GM12878 (cell line): Measurements from ENCODE around the gene MFAP4. TPM values are rescaled to one million over a fixed set of nuclear protein-coding genes. Genes with fewer than 3 reads are reported as not detected.
"Not testable (repeated sequence)": the region's sequence is repeated elsewhere in the genome, so short reads cannot be mapped to it uniquely, and the experiment has no call there.

Experiments
- ATAC-seq: fragments of 200-7000 bp; cut with Tn5 transposase; 3 replicates; pipeline ENCODE4 v1.9.1; 2020; ENCODE audit warnings: mild to moderate bottlenecking, moderate library complexity
- BruUV-seq: library from RNA; stranded (reverse); fragments of 400-500 nt; replicated peaks from 2 replicates; lab custom pipeline; 2021; lab: Mats Ljungman, UMichigan
- CTCF ChIA-PET: fragments of 300-600 bp; sonication (Branson Sonifier 250); formaldehyde crosslinking; extraction: SDS; loops from one replicate; lab custom pipeline; 2021; ENCODE audit warnings: inconsistent platforms; lab: Yijun Ruan, JAX
- POLR2A ChIA-PET: fragments of 350-600 bp; formaldehyde crosslinking; extraction: SDS; loops from one replicate; lab custom pipeline; 2021; ENCODE audit warnings: inconsistent platforms; lab: Charles Lee
- RAD21 ChIA-PET: fragments of 300-600 bp; sonication (Branson Sonifier 250); formaldehyde crosslinking; loops from one replicate; lab custom pipeline; 2023; ENCODE audit warnings: antibody characterized with exemption; ENCODE audit not compliant: unreplicated experiment; lab: Charles Lee
- SMC1A ChIA-PET: fragments of 300-600 bp; sonication (Branson Sonifier 250); formaldehyde crosslinking; loops from one replicate; lab custom pipeline; 2023; ENCODE audit not compliant: unreplicated experiment, uncharacterized antibody; lab: Charles Lee
- DNase-seq: peaks from one replicate; pipeline ENCODE4 v3.0.0-alpha.2; 2011; ENCODE audit warnings: low read depth, low spot score
- FAIRE-seq: peaks from 3 replicates; lab custom pipeline; 2011; peaks lifted over from hg19 to GRCh38; lab: Jason Lieb, UNC
- H2AFZ ChIP-seq: 2 replicates; pipeline ENCODE4 v1.6.0; 2011; ENCODE audit warnings: low read depth, low read length, control low read depth; ENCODE audit not compliant: control insufficient read depth
- H3K27ac ChIP-seq: 2 replicates; pipeline ENCODE4 v1.5.1; 2011; ENCODE audit warnings: control low read depth; ENCODE audit not compliant: control insufficient read depth, insufficient read depth
- H3K27me3 ChIP-seq, 2 experiments: replicated peaks in 1 of 2; 2 replicates each; pipeline versions ENCODE4 v1.6.0 to v1.6.1; 2011; ENCODE audit warnings: low read length in 1 of 2; ENCODE audit not compliant: control insufficient read depth in 2 of 2, insufficient read depth in 2 of 2
- H3K36me3 ChIP-seq, 2 experiments: 2 replicates each; pipeline ENCODE4 v1.5.1; 2011; ENCODE audit warnings: low read length in 1 of 2; ENCODE audit not compliant: control insufficient read depth in 2 of 2, insufficient read depth in 2 of 2
- H3K4me1 ChIP-seq: 2 replicates; pipeline ENCODE4 v1.6.1; 2011; ENCODE audit warnings: mild to moderate bottlenecking, low read length, moderate library complexity, mixed read lengths; ENCODE audit not compliant: control insufficient read depth, insufficient read depth
- H3K4me2 ChIP-seq: 2 replicates; pipeline ENCODE4 v1.6.0; 2011; ENCODE audit warnings: control low read depth; ENCODE audit not compliant: control insufficient read depth, insufficient read depth
- H3K4me3 ChIP-seq: fragments of 200-600 bp; sonication (generic); 2 replicates; pipeline ENCODE4 v1.5.1; 2016
- H3K79me2 ChIP-seq: 2 replicates; pipeline ENCODE4 v1.6.0; 2011; ENCODE audit warnings: low read length; ENCODE audit not compliant: control insufficient read depth, insufficient read depth
- H3K9ac ChIP-seq: 2 replicates; pipeline ENCODE4 v1.8.0; 2011; ENCODE audit warnings: low read length, control low read depth, mixed read lengths; ENCODE audit not compliant: control insufficient read depth, insufficient read depth
- H3K9me3 ChIP-seq: replicated peaks from 3 replicates; pipeline ENCODE4 v1.5.1; 2011; ENCODE audit warnings: mild to moderate bottlenecking, low read length; ENCODE audit not compliant: control insufficient read depth, insufficient read depth
- H4K20me1 ChIP-seq: 2 replicates; pipeline ENCODE4 v1.6.0; 2011; ENCODE audit not compliant: control insufficient read depth, insufficient read depth
- MTA2 ChIP-seq: fragments of 450-650 bp; IDR thresholded peaks from 2 replicates; pipeline ENCODE4 v1.6.1; 2016; ENCODE audit warnings: low read depth, mild to moderate bottlenecking, moderate library complexity
- WGBS: methylation state at CpG from one replicate; pipeline ENCODE4 v1.1.6; 2016; ENCODE audit warnings: low lambda C conversion rate; ENCODE audit not compliant: insufficient replicate concordance, insufficient coverage; ENCODE audit errors: missing lambda C conversion rate; 5-methylcytosine and 5-hydroxymethylcytosine counted together
- in situ Hi-C: fragments of 300-500 bp; cut with MboI; formaldehyde crosslinking; loops from 9 replicates; pipeline ENCODE4 v1.14.3; 2018; ENCODE audit warnings: mixed read lengths
- intact Hi-C: fragments of 100-400 bp; cut with micrococcal nuclease; formaldehyde crosslinking; loops from one replicate; pipeline ENCODE4 v1.14.2; 2022; ENCODE audit not compliant: unreplicated experiment
- polyA plus RNA-seq, 11 experiments: library from polyadenylated mRNA; depleted of rRNA in 4 of 11; unstranded in 6 of 11; stranded (reverse) in 5 of 11; fragments of >200 nt; fragmentation: Nextera tagmentation in 4 of 11; fragmentation: Illumina TruSeq in 1 of 11; extraction: Ambion mirVana in 4 of 11; extraction: Trizol in 1 of 11; gene quantifications; 1 replicate in 1 of 11; 2 replicates in 10 of 11; pipeline versions ENCODE4 v1.2.1 to v1.2.3, GENCODE V29; 2011 to 2016; ENCODE audit warnings: inconsistent platforms in 2 of 11, missing spikeins in 2 of 11, low read depth in 1 of 11
- total RNA-seq, 4 experiments: library from RNA; depleted of rRNA in 3 of 4; stranded (reverse); fragments of >200 nt in 3 of 4; fragmentation: Illumina TruSeq in 1 of 4; extraction: Trizol in 1 of 4; gene quantifications; 2 replicates each; pipeline versions ENCODE4 v1.2.1 to v1.2.3, GENCODE V29; 2013 to 2021
- TF ChIP-seq, protein P1 (sequence below): fragments of 450-650 bp; IDR thresholded peaks from 2 replicates; pipeline ENCODE4 v1.6.1; 2018; ENCODE audit warnings: borderline replicate concordance, mild to moderate bottlenecking; ENCODE audit not compliant: partially characterized antibody

MFAP4 gene
- total and polyA plus RNA-seq, 10 of the 15 experiments (the other 5 are each of a cell fraction or from before 2014, with no cell fraction given) = 0.08 to 0.28 (median 0.09) TPM; not detected in 7

DNA sequence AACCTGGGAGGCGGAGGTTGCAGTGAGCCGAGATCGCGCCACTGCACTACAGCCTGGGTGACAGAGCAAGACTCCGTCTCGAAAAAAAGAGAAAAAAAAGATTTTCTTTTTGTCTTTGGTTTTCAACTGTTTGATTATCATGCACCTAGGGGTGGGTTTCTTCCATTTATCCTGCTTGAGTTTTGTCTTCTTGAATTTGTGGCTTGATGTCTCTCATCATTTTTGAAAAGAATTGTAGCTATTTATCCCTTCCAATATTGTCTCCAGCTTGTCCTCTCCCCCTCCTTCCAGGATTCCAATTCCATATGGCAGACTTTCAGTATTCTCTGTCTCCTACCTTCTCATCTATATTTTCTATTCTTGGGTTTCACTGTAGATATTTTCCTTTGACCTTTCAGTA is 32.2 kb downstream of the MFAP4 start (continued):
- TF ChIP-seq, protein P1, sequence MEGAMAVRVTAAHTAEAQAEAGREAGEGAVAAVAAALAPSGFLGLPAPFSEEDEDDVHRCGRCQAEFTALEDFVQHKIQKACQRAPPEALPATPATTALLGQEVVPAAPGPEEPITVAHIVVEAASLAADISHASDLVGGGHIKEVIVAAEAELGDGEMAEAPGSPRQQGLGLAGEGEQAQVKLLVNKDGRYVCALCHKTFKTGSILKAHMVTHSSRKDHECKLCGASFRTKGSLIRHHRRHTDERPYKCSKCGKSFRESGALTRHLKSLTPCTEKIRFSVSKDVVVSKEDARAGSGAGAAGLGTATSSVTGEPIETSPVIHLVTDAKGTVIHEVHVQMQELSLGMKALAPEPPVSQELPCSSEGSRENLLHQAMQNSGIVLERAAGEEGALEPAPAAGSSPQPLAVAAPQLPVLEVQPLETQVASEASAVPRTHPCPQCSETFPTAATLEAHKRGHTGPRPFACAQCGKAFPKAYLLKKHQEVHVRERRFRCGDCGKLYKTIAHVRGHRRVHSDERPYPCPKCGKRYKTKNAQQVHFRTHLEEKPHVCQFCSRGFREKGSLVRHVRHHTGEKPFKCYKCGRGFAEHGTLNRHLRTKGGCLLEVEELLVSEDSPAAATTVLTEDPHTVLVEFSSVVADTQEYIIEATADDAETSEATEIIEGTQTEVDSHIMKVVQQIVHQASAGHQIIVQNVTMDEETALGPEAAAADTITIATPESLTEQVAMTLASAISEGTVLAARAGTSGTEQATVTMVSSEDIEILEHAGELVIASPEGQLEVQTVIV = no peak
- no peak for TF ChIP-seq MTA2

DNA sequence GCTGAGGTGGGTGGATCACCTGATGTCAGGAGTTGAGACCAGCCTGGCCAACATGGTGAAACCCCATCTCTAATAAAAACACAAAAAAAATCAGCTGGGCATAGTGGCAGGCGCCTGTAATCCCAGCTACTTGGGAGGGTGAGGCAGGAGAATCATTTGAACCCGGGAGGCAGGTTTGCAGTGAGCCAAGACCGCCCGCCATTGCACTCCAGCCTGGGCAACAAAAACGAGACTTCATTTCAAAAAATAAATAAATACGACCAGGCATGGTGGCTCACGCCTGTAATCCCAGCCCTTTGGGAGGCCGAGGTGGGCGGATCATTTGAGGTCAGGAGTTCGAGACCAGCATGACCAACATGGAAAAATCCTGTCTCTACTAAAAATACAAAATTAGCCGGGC is 33.6 kb downstream of the MFAP4 start:
- H3K4me3 ChIP-seq, DNase-seq, BruUV-seq, H3K4me1 ChIP-seq, intact Hi-C loops, H3K27me3 ChIP-seq, H3K9me3 ChIP-seq, H4K20me1 ChIP-seq, H3K4me2 ChIP-seq, ATAC-seq, H3K79me2 ChIP-seq, in situ Hi-C loops, H2AFZ ChIP-seq, H3K27ac ChIP-seq, H3K36me3 ChIP-seq, H3K9ac ChIP-seq, FAIRE-seq, POLR2A ChIA-PET: not testable (repeated sequence)
- SMC1A ChIA-PET = interaction anchor here (1.5 to 1.7 kb wide), 3 partner anchors 9 to 14 kb away, joined by 4 to 6 read pairs (median 4); partner anchors contain the start of gene B9D1
- CTCF ChIA-PET = interaction anchor here (1.5 to 2.2 kb wide), 3 partner anchors 10 to 47 kb away, joined by 4 to 10 read pairs (median 5); partner anchors contain the start of gene B9D1
- RAD21 ChIA-PET = interaction anchor here (1.5 kb wide), 1 partner anchor 9 kb away, joined by 5 read pairs; the partner anchor contains the start of gene B9D1
- WGBS = 56% methylated on average over 11 of the region's 11 CpGs
